ENCODE measurements around the gene EFCAB7. TPM values are rescaled to one million over a fixed set of nuclear protein-coding genes. Genes with fewer than 3 reads are reported as not detected.

The EFCAB7 gene, protein sequence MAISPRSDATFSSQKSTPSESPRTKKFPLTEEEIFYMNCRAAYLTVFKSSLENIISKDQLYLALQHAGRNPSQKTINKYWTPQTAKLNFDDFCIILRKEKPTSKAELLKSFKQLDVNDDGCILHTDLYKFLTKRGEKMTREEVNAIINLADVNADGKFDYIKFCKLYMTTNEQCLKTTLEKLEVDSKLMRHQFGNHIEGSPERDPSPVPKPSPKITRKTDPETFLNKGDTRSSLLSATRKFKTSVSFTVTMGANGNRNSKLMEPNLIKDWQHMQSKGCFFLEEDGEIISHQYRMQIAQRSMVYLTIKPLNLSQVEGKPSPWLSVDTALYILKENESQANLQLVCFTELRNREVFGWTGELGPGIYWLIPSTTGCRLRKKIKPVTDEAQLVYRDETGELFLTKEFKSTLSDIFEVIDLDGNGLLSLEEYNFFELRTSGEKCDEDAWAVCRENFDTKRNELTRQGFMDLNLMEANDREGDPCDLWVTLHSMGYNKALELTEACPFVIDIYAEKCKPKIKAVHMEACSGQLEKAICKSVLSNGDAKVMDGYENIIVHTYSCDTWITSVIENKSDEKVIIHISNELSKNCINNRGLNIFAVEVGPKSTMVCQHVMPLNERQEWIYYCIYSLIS
- total RNA-seq (2016; rRNA removed; fragmentation: Illumina TruSeq; extraction: Trizol) (5.4 and 7.6 TPM in 2 replicates), polyA plus RNA-seq (2011; rRNA removed) (1.5 and 1.7 TPM in 2 replicates), polyA minus RNA-seq (2011; rRNA and poly(A)+ RNA removed; ENCODE audit: low replicate concordance) (0.44 and 1.8 TPM in 2 replicates), Bru-seq, nascent RNA (percentile 46 among the genes with signal in this experiment), BruChase-seq, experiment 1, labeled RNA remaining after a 6-hour chase (percentile 42 among the genes with signal in this experiment), BruChase-seq, experiment 2, labeled RNA remaining after a 2-hour chase (percentile 42 among the genes with signal in this experiment)
- total RNA-seq (2016; cell fraction: cytosol; rRNA removed; fragmentation: Illumina TruSeq; extraction: Trizol; ENCODE audit: low read depth), result 1.6 TPM in 2 replicates
- total RNA-seq (2016; cell fraction: insoluble cytoplasmic fraction; rRNA removed; fragmentation: Illumina TruSeq; extraction: Trizol), result 5.7 and 5.8 TPM in 2 replicates
- 2.0 and 2.2 TPM in 2 replicates for total RNA-seq (2016; cell fraction: membrane; rRNA removed; fragmentation: Illumina TruSeq; extraction: Trizol)
- total RNA-seq (2016; cell fraction: nucleus; rRNA removed; fragmentation: Illumina TruSeq; extraction: Trizol), result 8.2 and 9.5 TPM in 2 replicates
- 0.44 and 1.1 TPM in 2 replicates for polyA plus RNA-seq (2011; cell fraction: cytosol; rRNA removed)
- polyA plus RNA-seq (2011; cell fraction: nucleus; rRNA removed), result 1.2 and 2.0 TPM in 2 replicates
- 1.6 and 3.2 TPM in 2 replicates for polyA plus RNA-seq (2012)
- 0.26 and 0.45 TPM in 2 replicates for polyA plus RNA-seq (2016; cell fraction: cytosol; fragmentation: Illumina TruSeq; extraction: Trizol; ENCODE audit: low read depth)
- 5.3 and 7.3 TPM in 2 replicates for polyA plus RNA-seq (2016; cell fraction: insoluble cytoplasmic fraction; fragmentation: Illumina TruSeq; extraction: Trizol; ENCODE audit: low read depth)
- 0.61 and 0.64 TPM in 2 replicates for polyA plus RNA-seq (2016; cell fraction: membrane; fragmentation: Illumina TruSeq; extraction: Trizol; ENCODE audit: low read depth)
- polyA plus RNA-seq (2016; cell fraction: nucleus; fragmentation: Illumina TruSeq; extraction: Trizol; ENCODE audit: insufficient read depth, low read depth), result 8.0 and 9.1 TPM in 2 replicates
- polyA minus RNA-seq (2011; cell fraction: cytosol; rRNA and poly(A)+ RNA removed), result 0.79 and 1.5 TPM in 2 replicates
- 4.7 and 7.9 TPM in 2 replicates for polyA minus RNA-seq (2011; cell fraction: nucleus; rRNA and poly(A)+ RNA removed)
- long read RNA-seq, experiment 1, partial matches to known transcripts, result 0 of 2 reads
- long read RNA-seq, experiment 1, other reads (novel, unspliced or antisense), result 0 of 2 reads
- long read RNA-seq, experiment 2, partial matches to known transcripts, result 1 of 3 reads
- long read RNA-seq, experiment 2, other reads (novel, unspliced or antisense), result 1 of 3 reads

DNA sequence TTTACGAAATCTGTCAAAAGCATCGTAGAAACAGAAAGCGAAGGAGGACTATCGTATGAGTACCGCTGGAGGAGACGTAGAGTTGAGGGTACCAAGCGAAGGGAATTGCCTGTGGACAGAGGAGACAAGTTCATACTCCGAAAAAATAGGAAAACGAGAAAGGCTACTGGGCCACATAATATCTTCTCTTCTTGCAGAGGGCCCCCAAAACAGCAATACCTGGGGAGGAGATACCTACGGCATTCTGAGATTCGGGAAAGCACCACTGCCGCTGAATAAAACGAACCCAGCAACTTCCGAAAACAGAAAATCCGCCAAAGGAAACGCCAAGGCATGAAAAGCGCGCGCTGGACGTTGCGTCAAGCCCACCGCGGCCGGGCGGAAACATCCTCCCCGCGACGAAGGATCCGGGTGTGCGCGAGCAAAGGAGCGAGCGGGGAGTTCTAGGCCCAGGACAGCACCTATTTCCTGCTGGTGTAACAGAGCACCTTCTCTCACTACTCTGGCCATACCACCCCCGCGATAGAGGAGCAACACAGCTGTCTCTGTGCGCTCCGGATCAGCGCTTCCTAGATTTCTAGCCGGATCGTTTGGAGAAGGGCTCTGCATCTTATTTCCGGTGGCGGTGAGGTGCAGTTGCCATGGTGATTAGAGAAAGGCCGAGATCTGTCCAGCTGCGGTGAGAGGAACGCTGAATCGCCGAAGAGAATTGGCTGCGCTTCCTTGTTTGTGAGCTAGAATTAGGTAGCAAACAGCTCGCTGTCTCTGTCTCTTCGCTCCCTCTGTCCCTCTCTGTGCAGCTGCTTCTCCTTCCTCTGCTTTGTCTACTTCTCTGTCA is at the start of gene EFCAB7, which contains the start of gene ITGB3BP:
Gene EFCAB7, plus strand, starts transcription at position 635 of the 838 bp plus-strand sequence. CDS start 2,048 bp downstream, outside the sequence.
Gene ITGB3BP, minus strand, starts transcription at position 335 of the 838 bp plus-strand sequence. Its CDS starts 92 bp downstream, at position 243.
- peak within 1 kb of the TSS; percentile 74 to 85 (median 78) for H3K4me3 ChIP-seq (replicated peaks in 1 of 3; ENCODE audit: insufficient read depth in 1 of 3, low read depth in 2 of 3, low read length in 3 of 3)
- intact Hi-C loops (cut with micrococcal nuclease; ENCODE audit: unreplicated experiment) (no loop called here), in situ Hi-C loops (cut with HindIII; ENCODE audit: extremely low pct_ligation_motif_present, low pct_unique_long_range_greater_than_20kb) (no loop called here)
- peak; percentile 94 for DNase-seq (ENCODE audit: low spot score)
- H3K4me2 ChIP-seq (ENCODE audit: low read depth, low read length), result peak within 1 kb of the TSS; percentile 74
- H3K9ac ChIP-seq (ENCODE audit: insufficient read depth, low read depth, low read length), result peak within 1 kb of the TSS; percentile 78
- WGBS (ENCODE audit: low lambda C conversion rate), result under 1% methylated on average over 22 of the region's 50 CpGs
- POLR2A ChIA-PET, result no interaction called here
- peak; percentile 99 for ATAC-seq
- H3K27me3 ChIP-seq (ENCODE audit: control insufficient read depth in 1 of 2, insufficient read depth in 2 of 2, low read length in 2 of 2), result peaks cover 0 to 4% of the 10 kb centered on the region in 2 experiments; a peak in 1 of 5 replicates
- peak within 1 kb of the TSS; percentile 88 for H3K27ac ChIP-seq (ENCODE audit: extremely low read length, insufficient read depth, low read length)
- no TSS peak for BruUV-seq (replicated peaks)
- CTCF ChIA-PET (ENCODE audit: low intra/inter-chr PET ratio, low total read pairs), result no interaction called here
- H3K4me1 ChIP-seq (ENCODE audit: insufficient read depth, low read length), result peaks cover 23% of the 10 kb centered on the region
- peak; percentile 59 for FAIRE-seq
- peak within 1 kb of the TSS; percentile 100 for H2AFZ ChIP-seq (ENCODE audit: low read length)
- no peaks in the 10 kb centered on the region for H3K9me3 ChIP-seq (ENCODE audit: low read length)
- no peaks in the 10 kb centered on the region for H4K20me1 ChIP-seq (ENCODE audit: insufficient read depth, low read length)
- peaks cover 22% of the 10 kb centered on the region for H3K79me2 ChIP-seq (ENCODE audit: insufficient read depth, low read length)
- H3K36me3 ChIP-seq (replicated peaks in 1 of 2; ENCODE audit: control insufficient read depth in 1 of 2, insufficient read depth in 2 of 2, low read length in 2 of 2), result no peaks in the 10 kb centered on the region
- TF ChIP-seq ZNF331 (CRISPR knock-in tag; IDR thresholded peaks at IDR 0.05) (peak; percentile 84), GATAD1 (CRISPR knock-in tag; IDR thresholded peaks at IDR 0.05) (peak; percentile 98), WIZ (CRISPR knock-in tag; IDR thresholded peaks at IDR 0.05) (no peak), FOXA1 (IDR thresholded peaks at IDR 0.05) (no peak), FOXA1 (CRISPR knock-in tag; IDR thresholded peaks at IDR 0.05) (peak; percentile 47), SAFB2 (CRISPR knock-in tag; IDR thresholded peaks at IDR 0.05; ENCODE audit: borderline replicate concordance, low read depth) (no peak), PHB2 (IDR thresholded peaks at IDR 0.05; ENCODE audit: partially characterized antibody) (no peak), ZNF570 (CRISPR knock-in tag; IDR thresholded peaks at IDR 0.05; ENCODE audit: borderline replicate concordance) (no peak), CBFB (CRISPR knock-in tag; IDR thresholded peaks at IDR 0.05) (peak; percentile 83; the same call in 1 of the 2 replicates), ZBTB1 (CRISPR knock-in tag; IDR thresholded peaks at IDR 0.05; ENCODE audit: borderline replicate concordance) (no peak; the same call in 1 of the 2 replicates), ZNF367 (CRISPR knock-in tag; IDR thresholded peaks at IDR 0.05; ENCODE audit: borderline replicate concordance) (no peak), ZNF235 (CRISPR knock-in tag; IDR thresholded peaks at IDR 0.05; ENCODE audit: borderline replicate concordance) (no peak), HOXA7 (CRISPR knock-in tag; IDR thresholded peaks at IDR 0.05) (no peak), YY1 (IDR thresholded peaks at IDR 0.05; ENCODE audit: insufficient read depth, insufficient replicate concordance, low read depth, low read length) (peak; percentile 47), PAWR (CRISPR knock-in tag; IDR thresholded peaks at IDR 0.05; ENCODE audit: borderline replicate concordance) (no peak)
- TF ChIP-seq, protein P1, sequence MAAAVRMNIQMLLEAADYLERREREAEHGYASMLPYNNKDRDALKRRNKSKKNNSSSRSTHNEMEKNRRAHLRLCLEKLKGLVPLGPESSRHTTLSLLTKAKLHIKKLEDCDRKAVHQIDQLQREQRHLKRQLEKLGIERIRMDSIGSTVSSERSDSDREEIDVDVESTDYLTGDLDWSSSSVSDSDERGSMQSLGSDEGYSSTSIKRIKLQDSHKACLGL (CRISPR knock-in tag; IDR thresholded peaks at IDR 0.05), result peak; percentile 84
